Upper lobe of left lung (tissue), 6 donors: ENCODE data around the gene VAV3. TPM values are rescaled to one million over a fixed set of nuclear protein-coding genes. Genes with fewer than 3 reads are reported as not detected.

Experiments used
- ATAC-seq, 2 donors: fragments of 200-7000 bp; cut with Tn5 transposase; one replicate each; pipeline ENCODE4 v1.9.1; 2022; ENCODE audit warnings: mild to moderate bottlenecking in 2 of 2, moderate library complexity in 2 of 2; ENCODE audit not compliant: low FRiP score in 2 of 2
- DNase-seq, 2 donors: peaks; one replicate each; pipeline ENCODE4 v3.0.0-alpha.2; 2019 to 2020
- H3K27ac ChIP-seq, 4 donors: fragments of 200-600 bp; sonication (generic); one replicate each; pipeline ENCODE4 v1.5.1; 2016 to 2019
- H3K27me3 ChIP-seq, 4 donors: fragments of 200-600 bp; sonication (generic); one replicate each; pipeline ENCODE4 v1.5.1; 2017 to 2019
- H3K36me3 ChIP-seq, 4 donors: fragments of 200-600 bp; sonication (generic); one replicate each; pipeline ENCODE4 v1.5.1; 2016 to 2019
- H3K4me1 ChIP-seq, 4 donors: fragments of 200-600 bp; sonication (generic); one replicate each; pipeline ENCODE4 v1.5.1; 2018 to 2019
- H3K4me3 ChIP-seq, 4 donors: fragments of 200-600 bp; sonication (generic); one replicate each; pipeline ENCODE4 v1.5.1; 2017 to 2019; ENCODE audit warnings: mild to moderate bottlenecking in 2 of 4, moderate library complexity in 1 of 4
- H3K9me3 ChIP-seq, 4 donors: fragments of 200-600 bp; sonication (generic); one replicate each; pipeline ENCODE4 v1.5.1; 2018 to 2019
- CTCF ChIP-seq, 6 experiments: fragments of 450-650 bp in 4 of 6; fragments of 200-600 bp in 2 of 6; sonication (generic) in 2 of 6; IDR thresholded peaks; one replicate each; pipeline ENCODE4 v1.5.1; 2016 to 2019; ENCODE audit warnings: antibody characterized with exemption in 6 of 6
- EP300 ChIP-seq, 4 donors: sonication (generic); formaldehyde crosslinking; IDR thresholded peaks; one replicate each; pipeline ENCODE4 v1.5.1; 2017; ENCODE audit warnings: antibody characterized with exemption in 4 of 4, control low read depth in 2 of 4
- POLR2A ChIP-seq, 4 donors: fragments of 450-650 bp; IDR thresholded peaks; one replicate each; pipeline ENCODE4 v1.5.1; 2016 to 2017; ENCODE audit warnings: antibody characterized with exemption in 4 of 4, mild to moderate bottlenecking in 2 of 4
- POLR2AphosphoS5 ChIP-seq, 2 donors: sonication (generic); formaldehyde crosslinking; IDR thresholded peaks; one replicate each; pipeline ENCODE4 v1.5.1; 2017; ENCODE audit warnings: antibody characterized with exemption in 2 of 2
- WGBS, 2 donors: methylation state at CpG; one replicate each; pipeline ENCODE4 v1.1.5; 2017 to 2018; 5-methylcytosine and 5-hydroxymethylcytosine counted together
- total RNA-seq, 6 donors: library from RNA; depleted of rRNA in 4 of 6; stranded (reverse); fragments of >200 nt in 4 of 6; gene quantifications; one replicate each; pipeline versions ENCODE4 v1.1.0 to v1.2.1, GENCODE V29; 2016 to 2021
- donor health status: DM: no; HTN: no; CAD: no; lungs with moderate emphysema.
- donor health status: DM: no; HTN: yes; CAD: no; lungs with severe emphysema.

VAV3 gene
- total RNA-seq, 6 donors from 2014 or later = 5.9 to 13.6 (median 7.8) TPM

GRCh38 chr1:107934578-107934977 is 30.4 kb downstream of the VAV3 start:
- no peaks in the 10 kb centered on the region for H3K9me3 ChIP-seq
- peaks cover 13 to 29% (median 25%) of the 10 kb centered on the region in 4 donors for H3K4me1 ChIP-seq
- no peak overlapping the region for H3K27ac ChIP-seq
- H3K4me3 ChIP-seq = no peak overlapping the region
- WGBS, 2 donors = 74 to 77% methylated on average over 5 of the region's 5 CpGs
- H3K36me3 ChIP-seq = no peaks in the 10 kb centered on the region
- H3K27me3 ChIP-seq = no peaks in the 10 kb centered on the region
- DNase-seq (no peak), ATAC-seq (no peak)
- no peak for TF ChIP-seq POLR2AphosphoS5 (IDR thresholded peaks at IDR 0.05)
- TF ChIP-seq EP300 (IDR thresholded peaks at IDR 0.05) = no peak
- TF ChIP-seq CTCF (IDR thresholded peaks at IDR 0.05) = no peak
- TF ChIP-seq POLR2A (IDR thresholded peaks at IDR 0.05) = no peak

DNA sequence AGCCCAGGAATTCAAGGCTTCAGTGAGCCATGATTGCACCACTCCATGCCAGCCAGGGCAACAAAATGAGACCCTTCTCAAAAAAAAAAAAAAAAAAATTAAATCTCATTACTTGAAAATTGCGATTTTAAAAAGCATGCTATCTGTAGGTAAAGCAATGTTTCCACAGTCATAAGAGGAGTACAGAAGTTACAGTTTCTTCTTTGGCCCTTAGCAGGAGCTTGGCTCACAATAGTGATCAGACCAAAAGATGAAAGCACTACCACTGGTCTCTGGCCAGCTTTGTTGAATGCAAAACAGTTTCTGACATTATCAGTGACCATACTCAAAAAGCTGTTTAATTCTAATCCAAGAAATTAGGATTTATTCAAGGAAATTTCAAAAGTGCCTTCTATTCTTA is 31.2 kb downstream of the VAV3 start:
- H3K27me3 ChIP-seq = no peaks in the 10 kb centered on the region
- peaks cover 13 to 29% (median 24%) of the 10 kb centered on the region in 4 donors for H3K4me1 ChIP-seq
- DNase-seq (no peak), ATAC-seq (no peak)
- H3K9me3 ChIP-seq = no peaks in the 10 kb centered on the region
- no peaks in the 10 kb centered on the region for H3K36me3 ChIP-seq
- H3K27ac ChIP-seq = no peak overlapping the region
- H3K4me3 ChIP-seq = no peak overlapping the region
- WGBS, 2 donors = 89 to 92% methylated on average over 1 of the region's 1 CpG
- no peak for TF ChIP-seq EP300 (IDR thresholded peaks at IDR 0.05)
- TF ChIP-seq CTCF (IDR thresholded peaks at IDR 0.05) = no peak
- TF ChIP-seq POLR2A (IDR thresholded peaks at IDR 0.05) = no peak
- TF ChIP-seq POLR2AphosphoS5 (IDR thresholded peaks at IDR 0.05) = no peak

DNA sequence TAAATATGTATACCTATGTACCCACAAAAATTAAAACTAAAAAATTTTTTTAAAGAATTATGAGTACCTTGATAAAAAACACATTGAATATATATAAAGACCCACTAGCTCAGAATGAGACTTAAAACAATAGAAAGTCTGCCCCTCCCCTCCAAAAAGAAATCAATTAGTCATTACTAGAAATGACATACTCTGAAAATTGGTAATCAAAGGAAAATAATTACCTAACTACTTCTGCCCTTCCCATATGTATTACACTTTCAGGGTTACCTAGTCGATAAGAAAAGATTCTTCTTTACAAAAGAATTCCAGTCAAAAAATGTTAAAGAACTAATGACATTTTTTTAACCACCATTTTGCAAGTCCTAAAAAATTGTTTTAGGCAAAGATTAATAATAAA is 34.7 kb downstream of the VAV3 start:
- Histone ChIP-seq H3K4me3 (no peak overlapping the region), H3K27ac (no peak overlapping the region), H3K9me3 (no peaks in the 10 kb centered on the region), H3K27me3 (no peaks in the 10 kb centered on the region), H3K36me3 (no peaks in the 10 kb centered on the region), H3K4me1 (peaks cover 0 to 4% (median 3%) of the 10 kb centered on the region in 4 donors)
- TF ChIP-seq POLR2AphosphoS5 (IDR thresholded peaks at IDR 0.05) = no peak
- DNase-seq = no peak
- no peak for ATAC-seq
- 81 to 89% methylated on average over 1 of the region's 1 CpG for WGBS, 2 donors

GRCh38 chr1:107927820-107928219 is 37.2 kb downstream of the VAV3 start:
- no peaks in the 10 kb centered on the region for H3K9me3 ChIP-seq
- no peak overlapping the region for H3K27ac ChIP-seq
- ATAC-seq (peak in 1 of 2 donors; percentile 53), DNase-seq (no peak)
- H3K36me3 ChIP-seq = no peaks in the 10 kb centered on the region
- H3K4me3 ChIP-seq = no peak overlapping the region
- no peaks in the 10 kb centered on the region for H3K4me1 ChIP-seq
- no peak for TF ChIP-seq POLR2AphosphoS5 (IDR thresholded peaks at IDR 0.05)
- TF ChIP-seq CTCF (IDR thresholded peaks at IDR 0.05) = no peak
- TF ChIP-seq POLR2A (IDR thresholded peaks at IDR 0.05) = no peak
- TF ChIP-seq EP300 (IDR thresholded peaks at IDR 0.05) = no peak
- no peaks in the 10 kb centered on the region for H3K27me3 ChIP-seq
- WGBS, 2 donors = 75 to 80% methylated on average over 2 of the region's 2 CpGs

DNA sequence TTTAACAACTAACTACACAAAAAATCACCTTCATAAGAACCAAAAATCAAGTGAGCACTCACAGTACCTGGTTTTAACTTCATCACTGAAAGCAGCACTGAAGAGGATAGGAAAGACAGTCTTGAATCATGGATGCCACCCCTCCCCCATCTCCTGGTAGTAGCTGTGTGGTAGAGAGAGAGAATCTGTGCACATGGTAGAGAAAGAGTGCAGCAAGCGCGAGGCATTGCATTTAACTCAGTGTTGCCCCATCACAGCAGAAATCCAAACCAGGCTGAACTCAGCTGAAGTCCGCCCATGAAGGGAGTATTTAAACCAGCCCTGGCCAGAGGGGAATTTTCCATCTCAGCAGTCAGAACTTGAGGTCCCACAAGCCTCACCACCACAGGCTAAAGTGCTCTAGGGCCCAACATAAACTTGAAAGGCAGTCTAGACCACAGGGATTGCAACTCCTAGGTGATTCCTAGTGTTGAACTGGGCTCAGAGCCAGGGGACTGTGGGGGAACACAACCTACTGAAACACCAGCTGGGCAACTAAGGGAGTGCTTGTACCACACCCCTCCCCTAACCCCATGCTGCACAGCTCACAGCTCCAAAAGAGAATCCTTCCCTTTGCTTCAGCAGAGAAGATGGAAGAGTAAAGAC is 38.4 kb downstream of the VAV3 start:
- WGBS, 2 donors = 88 to 92% methylated on average over 3 of the region's 3 CpGs
- Histone ChIP-seq H3K9me3 (no peaks in the 10 kb centered on the region), H3K4me3 (no peak overlapping the region), H3K27me3 (no peaks in the 10 kb centered on the region), H3K4me1 (no peaks in the 10 kb centered on the region), H3K27ac (no peak overlapping the region), H3K36me3 (no peaks in the 10 kb centered on the region)
- TF ChIP-seq POLR2A (IDR thresholded peaks at IDR 0.05) (no peak), POLR2AphosphoS5 (IDR thresholded peaks at IDR 0.05) (no peak), EP300 (IDR thresholded peaks at IDR 0.05) (no peak), CTCF (IDR thresholded peaks at IDR 0.05) (no peak)
- peak in 1 of 2 donors; percentile 40 for ATAC-seq
- DNase-seq = no peak
